ENCODE results near the gene NRBP1.

DNA sequence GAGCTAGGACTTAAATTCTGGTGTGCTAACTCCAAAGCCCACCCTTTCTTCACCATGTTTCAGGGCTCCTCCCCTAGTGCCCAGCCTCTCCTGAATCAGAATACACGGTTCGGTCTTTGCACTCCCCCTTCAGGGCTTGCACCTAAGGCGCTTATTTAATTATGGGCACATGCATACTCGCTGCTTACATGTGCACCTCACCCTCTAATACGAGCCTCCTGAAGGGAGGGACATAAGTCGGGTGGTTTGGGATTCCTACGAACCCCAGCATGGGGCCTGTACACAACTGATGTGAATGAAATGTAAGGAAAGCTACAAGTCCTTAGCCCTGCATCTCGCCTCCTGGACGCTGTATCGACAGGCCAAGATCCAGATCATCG, 60.7 kb downstream of the NRBP1 start:
- TF ChIP-seq EZH2 (IDR thresholded peaks at IDR 0.05; ENCODE audit: borderline replicate concordance, low read length): no peak
- TF ChIP-seq, protein P1, sequence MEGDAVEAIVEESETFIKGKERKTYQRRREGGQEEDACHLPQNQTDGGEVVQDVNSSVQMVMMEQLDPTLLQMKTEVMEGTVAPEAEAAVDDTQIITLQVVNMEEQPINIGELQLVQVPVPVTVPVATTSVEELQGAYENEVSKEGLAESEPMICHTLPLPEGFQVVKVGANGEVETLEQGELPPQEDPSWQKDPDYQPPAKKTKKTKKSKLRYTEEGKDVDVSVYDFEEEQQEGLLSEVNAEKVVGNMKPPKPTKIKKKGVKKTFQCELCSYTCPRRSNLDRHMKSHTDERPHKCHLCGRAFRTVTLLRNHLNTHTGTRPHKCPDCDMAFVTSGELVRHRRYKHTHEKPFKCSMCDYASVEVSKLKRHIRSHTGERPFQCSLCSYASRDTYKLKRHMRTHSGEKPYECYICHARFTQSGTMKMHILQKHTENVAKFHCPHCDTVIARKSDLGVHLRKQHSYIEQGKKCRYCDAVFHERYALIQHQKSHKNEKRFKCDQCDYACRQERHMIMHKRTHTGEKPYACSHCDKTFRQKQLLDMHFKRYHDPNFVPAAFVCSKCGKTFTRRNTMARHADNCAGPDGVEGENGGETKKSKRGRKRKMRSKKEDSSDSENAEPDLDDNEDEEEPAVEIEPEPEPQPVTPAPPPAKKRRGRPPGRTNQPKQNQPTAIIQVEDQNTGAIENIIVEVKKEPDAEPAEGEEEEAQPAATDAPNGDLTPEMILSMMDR (IDR thresholded peaks at IDR 0.05; ENCODE audit: low read length): peak; percentile 47; the same call in 1 of the 2 replicates

All from OCI-LY1 (cell line).